T-helper 1 cell treated with Interleukin-12 subunit alpha and Interleukin-12 subunit beta and Interleukin-4 antibody, amounts not matched to agents 30 ng/mL and 1 ng/mL, for 36 hours (primary cell): Measurements from ENCODE around the gene CLEC4G. TPM values are rescaled to one million over a fixed set of nuclear protein-coding genes. Genes with fewer than 3 reads are reported as not detected.

Experiments
- intact Hi-C: fragments of 100-400 bp; cut with micrococcal nuclease; formaldehyde crosslinking; loops from one replicate; pipeline ENCODE4 v1.15.1; 2024
- total RNA-seq: library from RNA; stranded (reverse); gene quantifications from 2 replicates; pipeline ENCODE4 v1.2.3, GENCODE V29; 2022

Gene CLEC4G
- total RNA-seq, 1 donor from 2014 or later: not detected

DNA sequence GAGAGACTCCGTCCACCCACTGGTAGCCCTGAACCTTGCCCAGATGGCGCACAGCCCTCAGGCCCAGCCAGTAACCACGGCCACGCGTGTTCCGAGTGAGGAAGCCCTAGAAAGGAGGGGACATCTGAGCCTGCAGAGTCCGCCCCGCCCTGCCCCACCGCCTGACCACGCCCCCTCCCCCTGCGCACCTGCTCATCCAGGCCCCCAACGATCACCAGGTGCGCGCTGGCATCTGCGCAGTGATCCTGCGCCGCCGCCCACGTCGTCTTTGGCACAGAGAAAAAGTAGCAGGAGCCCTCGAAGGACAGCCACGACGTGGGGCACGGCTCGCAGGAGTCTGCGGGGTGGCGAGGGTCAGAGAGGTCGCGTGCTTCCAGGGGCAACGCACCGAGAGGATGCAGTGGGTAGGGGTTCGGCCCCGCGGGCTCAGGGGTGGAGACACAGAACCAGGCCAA lies 2.1 kb downstream of the CLEC4G start:
- intact Hi-C loops: no loop called here

DNA sequence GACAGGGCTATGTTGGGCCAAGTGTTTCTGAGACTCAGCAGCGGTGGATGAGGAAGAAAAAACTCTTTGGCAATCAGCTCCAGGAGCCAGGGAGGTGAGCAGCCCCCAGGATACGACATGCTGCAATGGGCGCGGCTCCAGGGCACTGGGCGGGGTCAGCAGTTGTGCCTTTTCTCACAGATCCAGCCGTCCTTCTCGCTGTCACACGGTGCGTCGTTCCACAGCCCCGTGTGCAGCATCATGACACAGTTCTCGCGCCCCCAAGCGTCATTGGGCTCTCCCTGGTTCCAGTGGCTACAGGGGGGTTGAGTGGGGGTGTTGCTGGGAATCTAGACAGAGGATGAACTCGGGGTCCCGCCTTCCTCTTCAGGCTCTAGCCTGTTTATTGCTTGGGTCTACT lies 2.7 kb downstream of the CLEC4G start:
- intact Hi-C loops: no loop called here

DNA sequence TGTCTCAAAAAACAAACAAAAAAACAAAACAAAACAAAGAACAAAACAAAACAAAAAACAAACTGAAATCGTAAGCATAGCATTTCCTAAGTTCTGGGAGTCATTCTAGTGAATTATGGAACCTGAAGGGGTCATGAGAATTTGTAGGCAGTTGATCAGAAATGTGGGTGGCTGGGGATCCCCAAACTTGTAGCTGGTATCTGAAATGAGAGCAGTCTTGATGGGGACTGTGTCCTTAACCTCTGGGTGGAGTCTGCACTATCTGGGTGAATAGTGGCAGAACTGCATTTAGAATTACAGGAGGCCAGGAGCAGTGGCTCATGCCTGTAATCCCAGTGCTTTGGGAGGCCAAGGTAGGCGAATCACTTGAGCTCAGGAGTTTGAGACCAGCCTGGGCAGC lies 6.1 kb downstream of the CLEC4G start:
- intact Hi-C loops: no loop called here

DNA sequence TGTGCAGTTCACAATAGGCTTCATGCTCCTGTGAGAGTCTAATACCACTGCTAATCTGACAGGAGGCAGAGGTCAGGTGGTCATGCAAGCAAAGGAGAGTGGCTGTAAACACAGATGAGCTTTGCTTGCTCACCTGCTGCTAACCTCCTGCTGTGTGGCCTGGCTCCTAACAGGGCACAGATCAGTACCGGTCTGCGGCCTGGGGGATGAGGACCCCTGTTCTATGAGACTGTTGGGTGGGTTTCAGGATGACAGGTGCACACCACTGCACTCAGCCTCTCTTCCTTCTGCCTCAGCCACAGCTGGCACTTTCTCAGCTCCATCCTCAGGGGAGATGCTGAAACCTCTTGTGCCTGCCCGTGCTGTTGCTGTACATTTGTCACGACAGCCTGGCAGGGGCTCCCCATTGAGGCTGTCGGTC lies 9.7 kb downstream of the CLEC4G start:
- intact Hi-C loops: no loop called here

DNA sequence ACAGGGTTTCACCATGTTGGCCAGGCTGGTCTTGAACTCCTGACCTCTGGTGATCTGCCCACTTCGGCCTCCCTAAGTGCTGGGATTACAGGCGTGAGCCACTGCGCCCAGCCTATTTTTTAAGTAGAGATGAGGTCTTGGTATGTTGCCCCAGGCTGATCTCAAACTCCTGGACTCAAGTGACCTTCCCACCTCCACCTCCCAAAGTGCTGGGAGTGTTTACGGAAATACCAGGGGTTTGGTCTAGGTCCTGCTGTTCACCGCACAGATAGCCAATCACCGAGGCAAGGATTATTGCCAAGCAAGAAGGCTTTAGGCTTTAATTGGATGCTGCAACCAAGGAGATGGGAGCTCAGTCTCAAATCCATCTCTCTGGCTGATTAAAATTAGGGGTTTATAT lies 11.6 kb downstream of the CLEC4G start:
- intact Hi-C loops: no loop called here

DNA sequence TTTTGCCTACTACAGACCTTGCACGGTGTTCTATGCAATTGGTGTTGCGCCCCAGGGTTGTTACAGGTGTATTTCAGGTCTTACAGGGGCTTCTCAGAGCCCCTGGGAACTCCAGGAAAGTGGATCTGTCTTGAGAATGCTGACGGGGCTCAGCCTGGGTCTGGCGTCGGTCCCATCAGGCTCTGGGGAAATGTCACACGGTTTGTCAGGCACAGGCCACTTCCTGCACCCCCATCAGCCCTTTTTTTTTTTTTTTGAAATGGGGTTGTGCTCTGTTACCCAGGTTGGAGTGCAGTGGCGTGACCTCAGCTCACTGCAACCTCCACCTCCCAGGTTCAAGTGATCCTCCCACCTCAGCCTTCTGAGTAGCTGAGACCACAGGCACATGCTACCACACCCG lies 13.2 kb downstream of the CLEC4G start:
- intact Hi-C loops: no loop called here

DNA sequence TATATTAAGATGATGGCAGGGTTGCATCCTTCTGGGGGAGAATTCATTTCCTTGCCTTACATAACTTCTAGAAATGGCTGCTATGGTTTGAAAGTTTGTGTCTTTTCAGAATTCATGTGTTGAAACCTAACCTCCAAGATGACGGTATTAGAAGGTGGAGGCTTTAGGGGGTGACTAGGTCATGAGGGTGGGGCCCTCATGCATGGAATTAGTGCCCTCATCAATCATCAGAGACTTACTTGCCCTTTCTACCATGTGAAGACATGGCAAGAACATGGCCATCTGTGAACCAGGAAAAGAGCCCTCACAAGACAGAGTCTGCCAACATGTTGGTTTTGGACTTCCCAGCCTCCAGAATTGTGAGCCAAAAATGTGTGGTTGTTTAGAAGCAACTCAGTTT lies 15.1 kb downstream of the CLEC4G start:
- intact Hi-C loops: no loop called here

DNA sequence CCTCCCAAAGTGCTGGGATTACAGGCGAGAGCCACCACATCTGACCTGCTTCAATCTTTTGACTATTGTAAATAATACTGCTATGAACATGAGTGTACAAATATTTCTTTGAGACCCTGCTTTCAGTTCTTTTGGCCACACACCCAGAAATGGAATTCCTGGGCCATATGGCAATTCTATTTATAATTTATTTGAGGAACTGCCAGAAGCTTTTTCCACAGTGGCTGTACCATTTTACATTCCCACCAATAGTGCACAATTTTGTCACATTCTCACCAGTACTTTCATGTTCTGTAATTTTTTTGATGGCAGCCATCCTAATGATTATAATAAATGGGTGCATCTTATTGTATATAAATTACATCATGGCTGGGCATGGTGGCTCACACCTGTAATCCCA lies 16.2 kb downstream of the CLEC4G start:
- intact Hi-C loops: no loop called here

DNA sequence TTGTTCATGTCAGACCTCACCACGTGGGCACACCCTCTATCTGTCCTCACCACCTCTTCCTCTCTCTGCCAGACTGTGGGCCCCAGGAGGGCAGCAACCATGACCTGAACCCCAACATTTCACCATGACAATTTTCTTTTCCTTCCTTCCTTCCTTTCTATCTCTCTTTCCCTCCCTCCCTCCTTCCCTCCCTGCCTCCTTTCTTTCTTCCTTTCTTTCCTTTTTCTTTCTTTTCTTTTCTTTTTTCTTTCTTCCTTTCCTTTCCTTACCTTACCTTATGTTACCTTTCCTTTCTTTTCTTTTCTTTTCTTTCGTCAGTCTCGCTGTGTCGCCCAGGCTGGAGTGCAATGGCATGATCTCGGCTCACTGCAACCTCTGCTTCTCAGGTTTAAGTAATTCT lies 21.3 kb downstream of the CLEC4G start:
- intact Hi-C loops: no loop called here

DNA sequence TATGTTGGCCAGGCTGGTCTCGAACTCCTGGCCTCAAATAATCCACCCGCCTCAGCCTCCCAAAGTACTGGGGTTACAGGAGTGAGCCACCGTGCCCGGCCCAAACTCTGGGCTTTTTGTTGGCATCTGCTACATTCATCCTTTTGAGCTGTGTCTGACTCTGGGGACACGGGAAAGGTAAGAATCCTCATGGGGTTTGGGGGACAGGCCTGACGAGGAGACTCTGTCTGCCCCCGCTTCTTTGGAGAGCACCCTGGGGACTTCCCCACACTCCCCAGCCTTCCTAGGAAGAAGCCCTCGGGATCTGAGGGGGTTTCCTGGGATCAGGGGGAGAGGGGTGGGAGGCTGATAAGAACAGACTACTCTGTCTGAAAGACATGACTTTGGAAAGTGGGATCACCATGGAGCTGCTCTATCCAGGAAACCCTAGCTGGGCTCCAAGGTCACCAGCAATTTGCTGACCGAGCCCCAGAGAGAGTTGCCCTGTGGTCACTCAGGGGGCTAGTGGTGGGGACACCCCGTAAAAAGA lies 21.9 kb downstream of the CLEC4G start:
- intact Hi-C loops: no loop called here

DNA sequence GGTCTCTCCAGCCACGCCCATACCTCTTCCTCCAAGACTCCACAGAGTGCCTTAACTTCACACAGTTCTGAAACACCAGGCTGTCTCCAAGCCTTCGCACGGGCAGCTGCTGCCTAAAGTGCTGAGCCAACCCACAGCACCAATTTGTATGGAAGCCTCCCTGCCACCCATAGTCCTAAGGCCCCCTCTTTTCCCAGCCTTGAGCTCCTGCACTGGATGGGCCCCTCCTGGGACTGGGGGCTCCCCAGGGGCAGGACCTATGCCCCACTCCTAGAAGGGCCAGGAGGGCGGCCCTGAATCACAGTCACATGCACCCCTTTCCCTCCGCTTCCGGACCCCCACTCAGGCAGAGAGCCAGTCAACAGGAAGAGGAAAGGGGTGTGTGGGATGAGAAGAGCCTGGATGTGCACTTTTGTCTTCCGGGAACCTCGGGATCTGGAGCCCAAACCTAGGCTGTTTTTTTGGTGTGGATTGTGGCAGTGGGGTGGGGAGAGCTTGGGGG lies 24.9 kb downstream of the CLEC4G start:
- intact Hi-C loops: loop anchor here (1.0 kb wide), 1 partner anchor 26 kb away; no protein-coding TSS in a partner anchor

DNA sequence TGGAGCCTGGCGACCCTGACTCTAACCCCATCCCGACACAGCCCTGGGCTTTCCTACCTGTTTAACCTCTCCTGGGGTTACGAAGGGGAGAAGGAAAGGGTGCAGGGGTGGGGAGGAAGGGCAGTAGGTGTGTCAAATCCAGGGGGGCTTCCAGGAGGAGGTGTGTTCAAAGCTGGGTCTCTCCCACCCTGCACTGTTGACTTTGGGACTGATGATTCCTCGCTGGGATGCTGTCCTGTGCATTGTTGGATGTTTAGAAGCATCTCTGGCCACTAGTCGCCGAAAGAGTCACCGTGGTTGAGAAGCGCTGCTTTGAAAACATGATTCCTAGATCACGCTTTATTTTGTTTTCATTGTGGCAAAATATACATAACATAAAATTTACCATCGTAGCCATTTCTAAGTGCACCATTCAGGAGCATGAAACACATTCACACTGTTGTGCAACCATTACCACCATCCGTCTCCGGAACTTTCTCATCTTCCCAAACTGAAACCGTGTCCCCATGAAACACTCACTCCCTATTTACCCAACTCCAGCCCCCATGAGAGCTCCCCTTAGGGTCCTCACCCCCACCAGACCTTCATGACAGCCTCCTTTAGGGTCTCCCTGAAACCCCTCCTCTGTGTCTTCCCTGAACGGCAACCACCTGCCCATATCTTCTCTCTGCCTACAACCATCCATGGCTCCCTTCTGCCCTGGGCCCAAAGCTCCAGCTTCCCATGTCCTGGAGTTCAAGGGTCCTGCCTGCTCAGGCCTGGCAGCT lies 25.5 kb downstream of the CLEC4G start:
- intact Hi-C loops: loop anchor here (1.0 kb wide), 1 partner anchor 25 kb away; no protein-coding TSS in a partner anchor

DNA sequence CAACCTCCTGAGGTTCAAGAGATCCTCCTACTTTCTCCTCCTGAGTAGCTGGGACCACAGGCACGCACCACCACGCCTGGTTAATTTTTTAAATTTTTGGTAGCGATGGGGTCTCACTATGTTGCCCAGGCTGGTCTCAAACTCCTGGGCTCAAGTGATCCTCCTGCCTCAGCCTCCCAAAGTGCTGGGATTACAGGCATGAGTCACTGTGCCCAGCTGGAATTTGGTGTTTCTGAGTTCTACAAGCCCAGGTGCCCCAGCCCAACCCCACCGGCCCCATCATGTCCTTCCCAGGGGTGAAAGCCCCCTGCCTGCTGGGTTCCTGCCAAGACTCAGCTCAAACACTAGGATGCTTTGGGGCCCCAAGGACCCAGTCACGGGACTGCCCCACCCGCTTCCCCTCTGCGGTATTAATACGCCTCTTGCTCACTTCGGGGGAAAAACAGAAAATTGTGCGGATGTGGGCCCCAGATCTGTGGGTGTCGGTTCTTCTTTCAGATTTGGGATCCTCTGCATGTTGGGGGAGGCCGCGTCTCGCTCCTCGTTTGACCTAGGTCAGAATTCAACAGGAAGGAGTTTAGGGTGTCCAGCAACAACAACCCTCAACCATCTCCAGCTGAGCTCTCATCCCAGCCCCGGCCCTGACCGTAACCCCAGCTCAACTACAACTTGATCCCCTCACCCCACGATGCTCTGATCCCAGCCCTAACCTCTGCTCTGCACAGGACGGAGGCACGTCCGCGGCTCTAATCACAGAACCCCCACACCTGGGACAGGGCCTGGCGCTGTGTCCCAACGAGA lies 26.3 kb downstream of the CLEC4G start:
- intact Hi-C loops: loop anchor here (1.0 kb wide), 1 partner anchor 24 kb away; no protein-coding TSS in a partner anchor

DNA sequence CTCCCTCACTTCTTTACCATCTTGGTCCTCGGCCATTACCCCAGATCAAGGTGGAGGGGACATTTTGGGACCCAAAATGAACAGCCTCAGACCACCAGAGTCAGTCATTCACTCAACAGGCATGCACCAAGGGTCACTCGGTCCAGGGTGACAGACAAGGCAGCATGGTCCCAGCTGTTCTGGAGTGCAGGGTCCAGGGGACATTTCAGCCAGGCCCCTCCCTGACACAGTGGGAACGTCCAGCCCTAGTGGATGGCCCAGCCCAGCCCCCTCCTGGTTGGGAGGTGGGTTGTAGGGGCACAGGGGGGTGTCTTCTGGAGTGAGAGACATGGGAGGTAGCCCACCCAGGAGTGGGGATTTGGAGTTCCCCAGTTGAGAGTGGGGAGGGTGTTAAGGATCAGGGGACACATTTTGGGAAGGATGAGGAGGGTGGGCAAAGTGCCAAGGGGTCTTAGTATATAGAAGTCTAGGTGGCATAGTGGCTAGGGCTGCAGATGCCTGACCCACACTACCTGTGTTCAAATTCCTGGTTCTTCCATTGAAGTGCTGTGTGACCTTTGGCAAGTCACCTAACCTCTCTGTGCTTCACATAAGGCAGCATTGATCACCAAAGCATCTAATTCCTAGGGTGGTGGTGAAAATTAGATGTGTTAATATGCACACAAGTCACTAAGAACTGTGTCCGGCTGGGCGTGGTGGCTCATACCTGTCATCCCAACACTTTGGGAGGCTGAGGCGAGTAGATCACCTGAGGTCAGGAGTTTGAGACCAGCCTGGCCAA lies 27.4 kb downstream of the CLEC4G start:
- intact Hi-C loops: no loop called here

DNA sequence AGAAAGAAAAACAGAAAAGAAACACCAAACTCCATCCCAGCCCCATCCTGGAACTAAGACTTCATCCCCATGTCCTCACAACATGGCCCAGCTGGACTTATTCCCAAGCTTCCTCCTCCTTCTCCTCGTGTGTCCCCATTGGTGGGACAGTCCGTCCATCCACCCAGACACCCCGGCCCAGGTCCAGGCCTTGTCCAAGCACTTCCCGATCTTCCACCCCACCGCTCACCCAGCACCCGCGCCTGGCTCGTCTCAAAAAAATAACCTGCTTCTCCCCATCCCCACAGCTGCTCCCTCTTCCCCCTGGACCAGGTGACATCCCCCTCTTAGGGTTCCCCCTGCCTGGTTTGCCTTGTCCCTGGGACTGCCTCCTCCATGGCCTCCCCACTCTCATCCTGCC lies 28.6 kb downstream of the CLEC4G start:
- intact Hi-C loops: no loop called here

DNA sequence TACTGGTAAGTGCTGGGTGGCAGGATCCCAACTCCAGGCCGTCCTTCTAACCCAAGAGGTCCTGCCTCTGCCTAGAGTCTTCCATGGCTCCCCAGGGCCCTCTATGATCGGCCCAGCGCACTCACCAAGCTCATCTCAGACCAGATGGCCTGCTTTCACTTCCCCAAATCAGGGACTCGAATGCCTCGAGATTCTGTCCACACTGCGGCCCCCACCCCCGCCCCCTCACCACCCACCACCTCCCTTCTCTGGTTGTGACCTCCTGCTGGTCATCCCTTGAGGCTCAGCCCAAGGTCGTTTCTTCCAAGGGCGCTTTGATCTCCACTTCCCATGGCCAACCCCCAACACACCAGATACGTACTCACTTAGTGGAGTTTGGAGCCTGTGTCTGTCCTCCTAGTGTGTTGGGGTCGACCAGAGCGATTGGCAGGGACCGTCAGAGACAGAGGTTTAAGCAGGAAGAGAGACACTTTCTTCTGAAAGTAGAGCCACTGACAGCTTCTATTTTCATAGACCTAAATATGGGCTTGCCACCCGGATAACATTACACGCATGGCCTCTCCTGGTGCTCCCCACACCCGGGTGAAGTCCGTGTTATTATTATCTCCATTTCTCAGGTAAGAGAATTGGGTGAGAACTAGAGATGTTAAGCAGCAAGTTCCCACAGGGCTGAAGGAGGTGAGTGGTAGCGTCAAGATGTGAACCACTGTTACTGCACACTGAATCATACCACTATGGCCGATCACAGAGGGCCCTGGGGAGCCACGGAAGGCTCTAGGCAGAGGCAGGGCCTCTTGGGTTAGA lies 30.1 kb downstream of the CLEC4G start, which contains the start of gene FCER2:
FCER2 (minus strand) TSS at position 478 of the 804 bp plus-strand sequence. CDS start 2,371 bp downstream, outside the sequence.
- intact Hi-C loops: no loop called here

DNA sequence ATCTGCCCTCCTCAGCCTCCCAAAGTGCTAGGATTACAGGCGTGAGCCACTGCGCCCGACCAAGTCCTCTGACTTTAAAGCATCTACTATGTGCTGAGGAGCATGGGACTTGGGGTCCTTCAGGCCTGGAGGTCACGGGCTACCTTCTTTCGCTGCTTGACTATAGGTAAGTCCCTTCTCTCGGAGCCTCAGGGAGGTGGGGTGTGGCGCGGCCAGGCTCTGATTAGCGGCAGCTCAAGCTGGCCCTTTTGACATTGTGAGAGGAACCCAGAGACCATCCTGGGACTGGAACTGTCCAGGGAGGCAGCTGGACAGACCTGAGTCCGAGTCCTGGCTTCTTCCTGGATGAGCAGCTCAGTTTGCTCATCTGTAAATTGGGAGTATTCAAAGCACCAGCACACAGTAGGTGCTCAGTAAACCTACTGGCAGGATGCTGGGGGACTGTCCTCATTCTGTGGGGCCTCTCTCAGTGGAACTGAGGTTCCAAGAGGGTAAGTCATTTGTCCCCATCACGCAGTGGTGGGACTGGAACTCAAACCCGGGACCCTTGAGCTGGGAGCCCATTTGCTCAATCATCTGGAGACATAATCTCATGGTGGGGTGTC lies 30.8 kb downstream of the CLEC4G start:
- intact Hi-C loops: no loop called here

DNA sequence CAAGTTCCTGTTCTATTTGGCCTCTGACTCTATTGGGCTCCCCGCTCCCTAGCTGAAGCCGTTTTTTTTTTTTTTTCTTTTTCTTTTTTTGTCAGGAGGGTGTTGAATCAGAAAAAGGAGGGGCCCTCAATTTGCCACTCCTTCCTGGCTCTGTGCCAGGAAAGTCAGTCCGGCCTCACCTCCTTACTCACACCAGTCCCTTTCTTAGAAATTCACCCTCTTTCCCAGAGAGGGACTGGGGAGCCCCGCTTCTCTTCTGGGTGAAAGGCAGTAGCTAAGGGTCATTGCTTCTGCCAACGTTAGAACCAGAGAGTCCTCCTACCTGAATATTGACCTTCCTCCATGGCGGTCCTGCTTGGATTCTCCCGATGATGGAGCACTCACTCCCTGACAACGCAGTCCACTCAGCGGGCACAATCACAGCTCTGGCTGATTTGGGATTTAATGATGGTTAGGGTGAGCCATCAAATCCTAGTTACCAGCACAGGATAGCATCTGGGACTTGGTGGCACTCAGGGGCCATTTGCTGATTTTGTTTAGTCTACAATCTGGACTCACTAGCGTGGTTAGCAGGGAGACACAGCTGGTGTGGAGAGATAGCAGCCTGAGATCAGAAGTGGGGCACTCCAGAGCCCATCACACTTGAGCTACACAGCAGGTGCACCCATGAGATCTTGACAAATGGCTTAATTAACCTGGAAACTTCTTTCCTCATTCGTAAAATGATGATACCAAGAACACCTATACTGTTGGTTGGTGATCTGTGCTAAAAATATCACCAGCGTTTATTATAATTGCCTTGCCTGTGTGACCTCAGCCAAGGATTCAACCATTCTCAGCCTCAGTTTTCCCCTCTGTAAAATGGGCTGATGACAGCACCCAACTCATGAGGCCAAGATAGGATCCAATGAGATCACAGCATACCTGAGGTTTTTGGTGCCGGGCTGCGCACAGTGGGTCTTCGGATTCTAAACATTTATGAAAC lies 32.2 kb downstream of the CLEC4G start:
- intact Hi-C loops: no loop called here

DNA sequence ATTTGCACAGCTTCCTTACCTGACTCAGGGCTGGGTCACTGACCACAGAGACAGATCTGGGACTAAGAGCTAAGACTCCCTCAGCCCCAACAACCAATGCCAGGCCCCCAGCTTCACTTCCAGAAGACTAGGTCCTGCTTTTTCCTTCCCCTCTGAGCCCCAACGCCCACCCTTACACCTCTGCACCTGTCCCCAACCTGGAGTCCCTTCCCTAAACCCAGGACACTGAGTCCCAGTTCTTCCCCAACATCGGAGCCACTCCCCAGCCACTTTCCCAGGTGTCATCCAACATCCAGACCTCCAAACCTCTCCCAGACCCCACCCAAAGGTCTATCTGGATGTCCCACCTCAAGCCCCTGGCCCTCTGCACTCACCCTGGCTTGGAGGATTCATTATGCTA lies 32.9 kb downstream of the CLEC4G start:
- intact Hi-C loops: no loop called here
